Fibroblast of skin of abdomen (primary cell): Measurements from ENCODE around the gene KLF6.
A peak's percentile ranks its signal among the peaks of the same experiment; 100 is the strongest.

Experiments
- DNase-seq: peaks from one replicate; pipeline ENCODE4 v3.0.0-alpha.2; 2013

KLF6 gene

DNA sequence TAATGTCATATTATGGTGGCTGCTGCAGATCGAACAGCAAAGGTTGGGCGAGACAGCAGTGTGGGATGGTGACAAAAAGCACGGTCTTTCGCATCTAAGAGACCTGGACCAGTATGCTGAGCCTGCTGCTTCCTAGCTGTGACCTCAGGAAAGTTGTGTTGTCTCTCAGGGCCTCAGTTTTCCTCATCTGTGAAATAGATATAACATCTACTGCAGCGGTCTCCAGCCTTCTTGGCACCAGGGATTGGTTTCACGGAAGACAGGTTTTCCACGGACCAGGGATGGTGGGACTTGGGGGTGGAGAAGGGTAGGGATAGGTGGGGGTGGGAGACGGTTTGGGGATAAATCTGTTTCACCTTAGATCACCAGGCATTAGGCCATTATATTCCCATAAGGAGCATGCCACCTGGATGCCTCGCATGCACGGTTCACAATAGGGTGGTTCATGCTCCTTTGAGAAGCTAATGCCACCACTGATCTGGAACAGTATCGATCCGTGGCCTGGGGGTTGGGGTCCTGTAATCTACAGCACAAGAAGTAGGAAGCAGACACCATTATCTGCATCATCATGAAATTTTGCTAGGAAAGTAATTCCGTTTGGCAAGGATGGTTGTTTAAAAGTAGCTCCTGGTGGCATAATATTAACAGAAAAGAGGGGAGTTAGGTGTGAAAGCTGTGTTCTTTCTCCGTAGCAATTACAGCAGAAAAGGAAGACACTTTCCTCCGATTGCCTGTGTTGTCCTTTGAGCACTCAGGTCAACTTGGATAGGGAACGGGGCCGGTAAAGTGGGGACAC, 10.8 kb downstream of the KLF6 start:
- DNase-seq, result no peak

DNA sequence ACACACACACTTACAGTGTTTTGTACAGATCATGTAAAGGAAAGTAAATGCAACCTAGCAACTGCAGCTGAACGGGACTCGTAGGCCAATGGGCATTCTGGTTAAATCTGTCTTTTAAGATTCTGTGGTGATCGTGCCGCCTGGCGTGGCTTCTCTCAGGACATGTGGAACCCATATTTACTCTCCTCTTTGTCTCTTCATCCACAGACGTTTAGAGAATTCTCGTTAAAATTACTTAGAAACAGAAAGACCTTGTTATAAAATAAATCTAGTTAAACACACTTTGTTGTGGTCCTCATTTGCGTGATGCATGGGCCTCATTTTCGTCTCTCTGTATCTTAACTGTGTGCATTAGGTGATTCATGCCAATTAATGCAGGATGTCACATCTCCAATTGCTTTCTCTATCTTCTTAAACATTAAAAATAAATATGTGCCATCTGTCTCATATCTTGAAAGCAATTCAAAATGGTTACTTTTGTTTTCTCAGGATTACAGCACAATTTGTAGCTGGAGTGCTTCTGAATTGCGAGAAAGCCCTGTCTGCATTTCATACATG, 11.5 kb downstream of the KLF6 start:
- DNase-seq, result no peak

DNA sequence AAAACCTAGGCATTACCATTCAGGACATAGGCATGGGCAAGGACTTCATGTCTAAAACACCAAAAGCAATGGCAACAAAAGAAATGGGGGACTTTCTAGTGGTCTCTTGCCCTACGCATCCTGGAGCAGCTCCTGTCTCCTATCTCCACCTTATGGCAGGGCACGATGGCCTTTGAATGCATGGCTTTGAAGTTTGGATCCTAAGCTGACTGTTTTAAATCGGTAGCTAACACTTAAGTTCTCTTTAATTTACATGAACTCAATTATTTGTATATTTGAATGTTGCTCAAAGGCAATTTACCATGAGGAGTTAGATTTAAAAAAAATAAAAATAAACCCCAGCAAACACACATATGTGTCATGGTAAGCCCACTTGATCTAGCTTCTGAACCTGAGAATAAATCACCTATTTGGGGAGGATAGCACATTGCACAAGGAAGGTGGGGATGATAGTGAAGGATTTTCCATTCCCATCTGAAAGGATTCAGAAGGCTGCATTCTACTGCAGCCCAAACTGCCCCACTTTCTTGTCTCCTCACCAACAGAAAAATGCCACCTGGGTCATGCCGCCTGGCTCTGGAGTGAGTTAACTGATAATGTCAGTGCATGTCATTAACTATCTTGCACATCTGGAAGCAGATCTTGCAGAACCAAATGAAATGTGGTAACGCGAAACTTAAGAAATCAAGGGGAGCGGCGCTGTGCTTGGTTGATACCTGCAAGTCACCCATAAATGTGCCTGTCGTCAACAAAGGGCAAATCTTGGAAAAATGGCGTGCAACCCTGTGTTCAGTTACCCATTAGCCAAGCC, 12.4 kb downstream of the KLF6 start:
- no peak for DNase-seq

DNA sequence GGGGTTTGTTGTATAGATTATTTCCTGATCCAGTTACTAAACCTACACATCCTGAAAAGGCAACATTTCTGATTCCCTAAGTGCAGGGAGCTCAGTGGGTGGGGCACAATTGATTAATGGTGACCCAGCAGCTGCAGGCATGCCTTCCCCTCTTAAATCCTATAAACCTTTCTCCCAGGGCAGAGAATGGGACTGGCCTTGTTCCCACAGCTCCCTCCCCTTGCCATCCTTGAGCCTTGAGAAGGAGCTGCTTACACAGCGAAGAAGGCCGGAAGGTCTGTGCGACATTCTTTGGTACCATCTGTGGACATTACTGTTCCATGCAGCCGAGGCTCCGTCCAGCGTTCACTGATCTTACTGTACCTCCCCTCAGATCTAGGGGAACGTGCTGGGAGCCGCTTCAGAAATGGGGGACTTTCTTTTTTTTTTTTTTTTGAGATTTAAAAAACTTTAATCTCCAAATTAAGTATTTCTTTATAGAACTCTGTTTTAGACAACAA, 14.3 kb downstream of the KLF6 start:
- no peak for DNase-seq

DNA sequence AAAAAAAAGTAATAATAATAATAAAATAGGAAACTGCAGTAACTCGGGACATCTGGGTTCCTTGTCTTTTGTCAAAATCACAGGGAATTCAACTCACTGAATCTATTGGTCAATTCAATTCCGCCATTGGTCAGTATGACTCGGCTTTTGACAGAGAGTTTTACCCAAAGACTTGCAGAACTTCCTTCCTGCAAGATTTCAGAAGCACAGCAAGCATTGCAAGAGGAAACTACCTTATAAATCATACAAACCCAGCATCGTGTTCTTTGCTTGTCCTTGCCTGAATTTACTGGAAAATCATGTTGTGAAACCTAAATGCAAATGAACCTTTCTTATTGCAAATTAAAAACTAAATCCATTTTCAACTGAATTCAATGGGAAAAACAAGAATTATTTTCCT, 15.5 kb downstream of the KLF6 start:
- DNase-seq, result no peak

DNA sequence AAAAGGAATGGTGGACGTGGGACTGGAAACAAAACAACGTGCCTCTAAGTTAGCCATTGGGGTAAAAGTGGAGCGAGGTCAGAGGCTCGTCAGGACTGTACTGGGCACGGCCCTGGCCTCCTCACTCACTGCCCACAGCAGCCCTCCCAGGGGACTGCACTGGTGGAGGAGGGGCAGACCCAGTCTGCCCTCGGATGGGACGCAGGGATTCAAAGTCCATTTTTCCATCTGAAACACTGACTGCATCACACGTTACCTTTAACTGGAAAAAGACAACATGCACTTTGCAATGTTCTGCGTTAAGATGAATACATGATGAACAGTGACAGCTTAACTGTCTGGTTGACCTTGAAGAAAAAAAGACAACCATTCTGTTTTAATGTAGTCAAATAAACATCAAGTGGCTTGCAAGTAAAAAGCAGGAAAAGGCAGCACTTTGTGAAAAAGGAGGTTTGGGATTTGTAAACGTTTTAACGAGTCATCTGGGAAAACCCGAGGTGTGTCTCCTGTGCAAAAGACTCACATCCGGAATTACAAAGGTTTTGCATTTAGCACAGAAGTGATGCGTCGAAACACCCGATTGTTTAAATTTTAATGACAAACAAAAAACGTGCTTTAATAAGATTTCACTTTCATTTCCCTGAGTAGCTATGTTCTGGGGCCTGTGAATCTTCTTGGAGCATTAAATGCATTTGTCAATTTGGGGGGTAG, 18.8 kb downstream of the KLF6 start:
- DNase-seq, result no peak

DNA sequence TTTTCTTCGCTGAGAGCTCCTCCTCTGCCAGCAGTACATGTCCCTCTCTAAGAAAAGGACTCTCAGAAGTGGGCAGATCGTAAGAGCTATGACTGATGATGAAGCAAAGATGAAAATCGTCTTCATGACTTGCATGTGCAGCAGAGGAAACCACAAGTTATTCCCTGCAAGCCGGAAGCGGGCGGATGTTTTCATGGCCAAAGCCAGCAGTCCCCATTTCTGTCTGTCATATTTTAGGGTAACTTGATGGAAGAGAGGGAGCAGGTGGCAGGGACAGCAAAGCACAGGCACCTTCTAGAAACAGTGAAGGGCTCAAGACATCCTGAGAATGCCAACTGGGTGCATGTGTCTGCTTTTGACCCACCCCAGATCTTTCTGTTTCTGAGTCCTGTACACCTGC, 19.9 kb downstream of the KLF6 start:
- DNase-seq, result no peak

DNA sequence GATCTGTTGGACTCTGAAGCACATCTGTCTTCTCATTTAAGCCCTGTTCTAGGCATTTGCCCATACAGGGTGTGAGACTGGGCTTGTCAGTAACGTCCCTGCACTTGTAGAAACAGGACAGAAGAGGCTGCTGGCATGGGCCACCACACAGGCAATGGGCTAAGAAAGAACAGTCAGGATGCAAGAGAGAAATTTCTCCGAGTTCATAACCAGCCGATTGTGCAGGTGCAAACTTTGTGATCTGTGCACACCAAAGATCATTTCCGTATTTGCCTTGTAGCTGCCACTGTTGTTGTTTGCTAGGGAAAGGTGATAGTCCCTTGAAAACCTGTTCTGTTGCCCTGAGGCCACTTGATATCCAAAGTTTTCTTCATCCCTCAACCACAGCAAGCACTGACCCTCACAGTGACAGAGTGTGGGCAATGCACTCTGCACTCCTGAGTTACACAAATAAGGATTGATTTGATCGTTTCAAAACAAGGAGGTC, 20.3 kb downstream of the KLF6 start:
- DNase-seq, result no peak

DNA sequence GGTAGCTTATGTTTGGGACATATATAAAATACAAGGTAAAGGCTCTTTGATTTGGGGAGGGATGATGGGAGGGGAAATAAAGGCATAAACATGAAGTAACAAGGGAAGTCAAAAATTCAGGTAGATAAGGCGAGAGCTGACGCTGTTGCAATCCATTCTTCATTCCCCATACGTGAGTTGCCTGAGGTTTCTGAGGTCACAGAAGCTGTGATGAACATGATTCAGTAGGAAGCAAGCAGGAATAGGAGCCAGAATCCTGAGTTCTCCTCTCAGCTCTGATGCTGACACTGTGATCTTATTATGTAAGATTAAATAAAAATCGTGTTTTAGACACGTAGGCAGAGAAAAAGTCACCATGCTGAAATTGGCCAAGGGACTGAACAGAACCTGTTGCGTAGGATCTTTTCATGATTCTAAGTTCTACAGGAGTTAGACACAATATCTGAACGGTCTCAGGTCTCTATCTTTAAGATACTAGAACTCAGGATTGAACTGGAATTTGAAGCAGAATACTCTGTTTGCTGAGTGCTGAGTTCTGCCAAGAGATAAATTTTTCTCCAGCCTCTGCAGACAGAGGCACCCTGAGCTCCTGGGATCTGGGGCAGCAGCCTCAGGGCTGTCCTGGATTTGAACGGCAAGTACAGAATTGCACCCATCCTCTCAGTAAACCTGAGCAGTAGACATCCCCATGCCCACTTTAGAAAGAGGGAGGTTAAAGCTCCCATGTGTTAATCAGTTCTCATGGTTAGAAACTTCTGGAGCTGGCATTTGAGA, 21.0 kb downstream of the KLF6 start:
- peak; percentile 73 for DNase-seq

DNA sequence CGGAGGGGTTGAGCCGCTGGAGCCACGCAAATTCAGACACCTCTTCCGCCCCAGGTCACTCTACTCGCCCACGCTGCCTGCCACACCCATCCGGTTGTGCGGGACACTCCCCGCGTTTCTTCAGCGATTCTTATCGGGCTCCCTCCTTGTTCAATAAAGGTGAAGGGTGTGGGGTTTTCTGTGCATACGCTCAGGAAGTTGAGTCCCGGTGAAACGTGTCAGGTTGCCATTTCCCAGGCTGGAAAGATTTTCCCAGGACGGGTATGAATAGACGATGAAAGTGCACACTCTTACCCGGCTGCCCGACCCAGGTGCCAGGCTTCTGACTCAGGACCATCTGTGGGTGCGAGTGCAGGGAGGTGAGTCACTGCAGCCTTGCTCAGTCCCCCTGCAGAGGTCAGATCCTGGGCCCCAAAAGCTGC, 22.0 kb downstream of the KLF6 start:
- DNase-seq, result no peak

DNA sequence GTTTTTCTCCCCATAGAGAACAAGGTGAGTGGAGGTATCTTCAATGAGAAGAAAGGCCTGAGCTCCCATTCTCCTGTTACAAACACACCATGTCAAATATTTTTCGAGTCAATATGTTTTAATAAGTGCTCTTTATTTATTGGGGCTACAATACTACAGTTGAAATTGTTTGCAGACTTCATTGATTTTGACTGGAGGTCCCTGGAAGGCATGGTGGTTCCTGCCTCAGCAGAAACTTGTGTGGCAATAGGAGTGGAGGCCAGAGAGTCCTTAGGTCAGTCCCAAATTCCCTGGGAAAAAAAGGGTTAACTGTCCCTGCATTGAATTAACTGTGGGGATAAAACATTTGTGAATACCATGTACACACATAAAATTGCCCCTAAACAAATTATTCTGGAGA, 22.7 kb downstream of the KLF6 start:
- no peak for DNase-seq

DNA sequence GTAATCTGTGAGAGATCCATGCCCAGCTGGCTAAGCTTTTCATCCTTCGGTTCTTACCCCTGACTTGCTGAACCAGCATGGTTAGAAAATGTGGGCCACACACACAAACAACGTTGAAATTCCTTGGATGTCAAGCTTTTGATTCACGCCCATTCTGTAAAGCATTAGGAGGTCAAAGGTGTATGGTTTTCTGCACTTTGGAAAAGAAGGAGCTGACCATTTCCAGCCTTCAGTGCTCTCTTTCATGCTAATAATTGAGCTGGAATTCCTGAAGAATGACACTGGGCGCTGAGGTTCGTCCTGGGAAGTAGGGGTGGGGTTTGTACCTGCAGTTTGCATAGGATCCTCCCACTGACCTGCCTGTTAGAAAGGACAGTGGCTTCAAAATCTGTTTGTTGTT, 23.1 kb downstream of the KLF6 start:
- DNase-seq, result no peak

DNA sequence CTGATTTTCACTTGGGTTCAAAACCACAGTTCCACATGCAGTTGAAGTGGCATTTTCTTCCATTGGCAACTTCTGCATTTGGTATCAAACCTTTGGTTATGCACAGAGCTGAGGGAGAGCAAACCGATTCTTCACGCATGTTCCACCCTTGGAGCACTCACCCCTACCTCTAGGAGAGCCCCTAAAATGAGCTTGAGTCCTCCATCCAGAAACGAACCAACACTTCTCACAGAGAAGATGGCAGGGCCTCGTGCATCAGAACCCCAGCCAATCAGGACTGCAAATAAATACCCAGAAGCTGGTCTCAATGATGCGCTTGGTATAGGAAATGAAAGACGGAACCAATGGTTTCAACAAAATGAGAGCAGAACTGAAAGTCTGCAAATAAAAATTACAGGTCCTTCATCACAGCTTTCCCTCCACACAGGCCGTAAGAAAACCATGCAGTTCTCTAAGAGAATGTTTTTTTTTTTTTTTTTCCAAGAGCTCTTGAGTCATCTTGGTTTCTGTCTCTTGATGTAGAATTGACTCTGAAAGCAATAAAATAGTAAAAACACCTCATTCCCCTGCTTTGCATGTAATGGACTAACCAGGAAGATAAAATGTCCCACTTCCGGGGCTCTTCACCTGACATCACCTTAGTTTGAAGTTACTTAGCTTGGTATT, 23.9 kb downstream of the KLF6 start:
- DNase-seq, result no peak

DNA sequence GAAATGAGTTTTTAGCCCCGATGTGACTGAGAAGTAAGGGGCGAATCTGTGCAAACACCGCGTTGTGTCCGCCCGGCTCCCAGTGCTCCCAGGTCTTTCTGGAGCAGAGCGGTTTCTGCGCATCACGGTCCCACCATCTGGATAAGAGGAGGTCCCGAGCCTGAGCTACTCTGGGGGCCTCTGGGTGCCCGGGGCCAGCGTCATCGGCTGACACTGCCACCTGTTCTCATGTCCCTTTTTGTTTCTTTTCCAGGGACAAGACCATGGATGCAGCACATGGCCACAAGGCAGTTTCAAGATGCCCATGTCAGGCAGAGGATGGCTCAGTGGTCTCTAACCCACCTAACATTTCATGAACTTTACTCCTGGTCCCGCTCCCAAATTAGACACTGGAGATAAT, 24.9 kb downstream of the KLF6 start:
- DNase-seq, result no peak

DNA sequence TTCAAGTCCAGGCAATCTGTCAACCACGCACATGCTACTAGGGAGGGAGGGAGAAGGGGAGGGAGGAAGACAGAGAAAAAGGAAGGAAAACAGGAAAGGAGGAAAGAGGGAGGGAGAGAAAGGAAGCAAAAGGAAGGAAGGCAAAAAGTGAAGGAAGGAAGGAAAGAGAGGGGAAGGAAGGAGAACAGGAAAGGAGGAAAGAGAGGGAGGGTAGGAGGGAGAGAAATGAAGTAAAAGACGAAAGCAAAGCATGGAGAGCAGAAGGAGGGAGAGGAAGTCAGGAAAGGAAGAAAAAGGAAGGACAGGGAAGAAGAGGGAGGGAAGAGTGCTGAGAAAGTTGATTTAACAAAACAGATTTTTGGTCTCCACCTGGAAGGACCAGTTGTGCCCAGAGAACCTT, 25.6 kb downstream of the KLF6 start:
- DNase-seq, result no peak

DNA sequence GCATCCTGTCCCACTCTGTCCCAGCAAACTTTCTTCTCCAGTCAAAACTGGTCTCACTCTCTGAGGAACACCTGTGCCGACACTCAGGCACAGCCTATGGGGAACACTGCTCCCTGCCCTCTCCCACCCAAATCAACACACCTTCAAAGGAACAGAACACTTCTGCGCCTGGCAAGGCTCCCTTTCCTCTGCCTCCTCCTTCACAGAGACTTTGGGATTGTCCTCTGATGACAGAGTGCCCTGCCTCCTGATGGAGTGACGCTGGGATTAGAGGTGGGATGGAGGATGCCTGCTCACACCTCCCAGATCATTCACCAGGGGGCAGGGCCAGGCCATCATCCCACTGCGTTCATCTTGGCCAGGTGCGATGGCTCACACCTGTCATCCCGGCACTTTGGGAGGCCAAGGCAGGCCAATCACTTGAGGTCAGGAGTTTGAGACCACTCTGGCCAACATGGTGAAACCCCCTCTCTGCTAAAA, 26.5 kb downstream of the KLF6 start:
- DNase-seq, result no peak

DNA sequence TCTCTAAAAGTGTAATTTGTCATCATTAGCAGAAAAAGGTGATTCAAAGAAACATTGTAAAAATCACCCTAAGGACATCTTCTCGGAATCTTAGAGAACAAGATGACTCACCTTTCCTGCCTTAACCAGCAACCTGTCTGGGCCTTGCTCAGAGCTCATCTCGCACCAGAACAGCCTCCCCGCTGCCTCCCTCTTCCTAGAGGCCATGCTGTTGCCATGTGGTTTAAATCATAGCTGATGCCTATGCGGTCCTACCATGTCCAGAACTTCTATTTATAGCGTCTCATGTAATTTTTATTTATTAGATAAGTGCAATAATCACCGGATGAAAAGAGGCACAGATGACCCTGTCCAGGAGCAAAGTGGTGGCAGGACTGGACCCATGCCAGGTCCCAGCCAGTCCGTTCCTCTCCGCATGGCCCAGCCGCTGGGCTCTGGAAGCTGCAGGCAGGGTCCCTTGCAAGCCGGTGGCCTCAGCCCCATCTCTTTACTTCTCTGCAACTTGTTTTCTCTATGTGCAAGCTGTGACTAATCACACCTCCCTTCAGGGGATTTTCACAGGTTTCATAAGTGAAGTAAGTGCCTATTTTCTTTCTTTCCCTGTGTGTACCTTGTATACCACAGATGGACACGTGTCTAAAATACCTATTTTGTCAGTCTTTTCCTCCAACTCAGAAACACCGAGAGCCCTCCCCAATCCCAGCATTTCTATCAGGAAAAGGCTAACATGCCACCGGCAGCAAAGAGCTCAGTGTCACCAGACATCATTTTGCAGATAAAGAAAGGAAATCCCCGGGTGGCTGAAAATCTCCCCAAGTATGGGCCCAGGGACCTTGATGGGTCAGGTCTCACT, 27.1 kb downstream of the KLF6 start:
- no peak for DNase-seq

DNA sequence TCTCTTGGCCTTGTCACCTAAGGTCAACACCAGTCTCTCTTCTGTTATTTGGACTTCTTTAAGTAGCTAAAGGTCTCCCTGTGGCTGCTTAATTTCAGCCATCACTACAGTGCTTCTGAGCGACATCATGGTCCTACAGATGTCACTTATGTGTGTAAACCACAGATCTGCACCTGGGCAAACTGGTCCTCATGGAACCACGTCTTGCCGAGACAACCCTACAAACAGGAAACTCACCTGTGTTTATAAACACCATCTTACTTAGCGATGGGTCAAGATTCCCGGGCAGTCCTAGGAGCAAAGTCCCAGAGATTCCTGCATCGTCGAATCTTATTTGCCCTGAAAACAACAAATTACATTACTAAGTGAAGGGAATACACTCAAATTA, 27.8 kb downstream of the KLF6 start:
- no peak for DNase-seq

DNA sequence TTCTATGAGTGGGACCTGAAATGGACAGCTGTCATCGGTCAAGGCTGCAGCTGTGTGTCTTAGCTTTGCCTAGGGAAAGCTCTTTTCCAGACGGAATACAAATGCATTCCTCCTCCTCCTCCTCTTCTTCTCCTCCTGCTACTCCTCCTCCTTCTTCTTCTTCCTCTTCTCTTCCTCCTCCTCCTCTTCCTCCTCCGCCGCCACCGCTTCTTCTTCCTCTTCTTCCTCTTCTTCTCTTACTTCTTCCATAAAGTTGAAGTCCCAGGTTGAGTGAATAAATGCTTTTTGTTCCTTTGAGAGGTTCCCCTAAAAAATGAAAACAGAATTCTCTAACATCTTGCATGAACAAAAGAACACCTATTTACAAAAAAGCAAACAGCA, 28.7 kb downstream of the KLF6 start:
- DNase-seq, result no peak
